Nucleus accumbens (tissue), 56 donors: ENCODE measurements around the gene IRGQ.

Source experiments
- DNase-seq, 56 donors: peaks; one replicate each; lab custom pipeline; 2025; lab: John Stamatoyannopoulos, UW

Gene IRGQ

GRCh38 chr19:43625918-43626579 is 30.1 kb upstream of the IRGQ start:
- DNase-seq, result peak in 13 of 56 donors; percentile 3 to 34 (median 15)

- DNase-seq, result peak in 2 of 56 donors; percentile 3 to 6
Observed at GRCh38 chr19:43624933-43625332, 29.0 kb upstream of the IRGQ start.

GRCh38 chr19:43623889-43624670 is 28.1 kb upstream of the IRGQ start:
- DNase-seq, result no peak

GRCh38 chr19:43622956-43623355 is 27.0 kb upstream of the IRGQ start:
- no peak for DNase-seq

GRCh38 chr19:43622070-43622469 is 26.1 kb upstream of the IRGQ start:
- no peak for DNase-seq

GRCh38 chr19:43620061-43621001 is 24.4 kb upstream of the IRGQ start:
- peak in 1 of 56 donors; percentile 79 for DNase-seq

- DNase-seq, result peak in 55 of 56 donors; percentile 77 to 97 (median 91)
Observed at GRCh38 chr19:43619262-43620060, 23.5 kb upstream of the IRGQ start, which contains the start of gene ZNF428. ZNF428 (minus strand) TSS chr19:43619629; CDS start chr19:43614304, 5,325 bp downstream.

GRCh38 chr19:43618921-43619261 is 23.0 kb upstream of the IRGQ start:
- DNase-seq, result peak in 12 of 56 donors; percentile 51 to 83 (median 64)

- DNase-seq, result no peak
Observed at GRCh38 chr19:43616954-43617353, 21.0 kb upstream of the IRGQ start.

- DNase-seq, result no peak
Observed at GRCh38 chr19:43616306-43616705, 20.4 kb upstream of the IRGQ start.

GRCh38 chr19:43612374-43612773 is 16.4 kb upstream of the IRGQ start:
- no peak for DNase-seq

GRCh38 chr19:43611788-43612187 is 15.9 kb upstream of the IRGQ start, which contains the start of gene SRRM5:
SRRM5 (plus strand) TSS chr19:43612088; CDS start chr19:43612122, 34 bp downstream.
- DNase-seq, result no peak

GRCh38 chr19:43610493-43610892 is 14.6 kb upstream of the IRGQ start:
- no peak for DNase-seq

- no peak for DNase-seq
Observed at GRCh38 chr19:43609872-43610271, 13.9 kb upstream of the IRGQ start.

GRCh38 chr19:43607238-43608205 is 11.6 kb upstream of the IRGQ start:
- DNase-seq, result peak in 1 of 56 donors; percentile 4

GRCh38 chr19:43606569-43607229 is 10.8 kb upstream of the IRGQ start:
- DNase-seq, result peak in 2 of 56 donors; percentile 3 to 26

- no peak for DNase-seq
Observed at GRCh38 chr19:43605875-43606568, 10.1 kb upstream of the IRGQ start.
